SU-DHL-6 (cell line): Measurements from ENCODE around the gene RBMS3.

Experiments
- H2AFZ ChIP-seq: fragments of 200-600 bp; sonication (generic); 2 replicates; pipeline ENCODE4 v1.6.1; 2014; ENCODE audit warnings: low read depth, mild to moderate bottlenecking, moderate library complexity, mixed read lengths, antibody characterized with exemption, low read length; ENCODE audit not compliant: severe bottlenecking
- H3F3A ChIP-seq: fragments of 200-600 bp; shearing (Covaris generic); 2 replicates; pipeline ENCODE4 v1.6.0; 2016; ENCODE audit warnings: antibody characterized with exemption, mild to moderate bottlenecking; ENCODE audit not compliant: insufficient read depth
- H3K27ac ChIP-seq: fragments of 200-600 bp; sonication (generic); 2 replicates; pipeline ENCODE4 v1.5.1; 2016; ENCODE audit warnings: low read depth, mild to moderate bottlenecking, low read length, moderate library complexity, mixed read lengths
- H3K27me3 ChIP-seq: fragments of 200-600 bp; sonication (generic), shearing (Covaris generic); 2 replicates; pipeline ENCODE4 v1.6.0; 2014; ENCODE audit warnings: mild to moderate bottlenecking, low read length
- H3K36me3 ChIP-seq: fragments of 200-600 bp; sonication (generic); 2 replicates; pipeline ENCODE4 v1.6.1; 2014; ENCODE audit warnings: mild to moderate bottlenecking, low read length, mixed read lengths
- H3K4me2 ChIP-seq: fragments of 300-600, 200-600 bp; shearing (Covaris generic), sonication (generic); 2 replicates; pipeline ENCODE4 v1.6.0; 2014; ENCODE audit warnings: low read length, low read depth, mild to moderate bottlenecking; ENCODE audit not compliant: poor library complexity, severe bottlenecking
- H3K4me3 ChIP-seq: fragments of 200-600 bp; sonication (generic); 2 replicates; pipeline ENCODE4 v1.5.1; 2014; ENCODE audit warnings: antibody characterized with exemption, low read length, mild to moderate bottlenecking, mixed read lengths; ENCODE audit not compliant: insufficient read depth, poor library complexity, severe bottlenecking
- H3K79me2 ChIP-seq: fragments of 200-600 bp; sonication (generic); 2 replicates; pipeline ENCODE4 v1.6.1; 2014; ENCODE audit warnings: mild to moderate bottlenecking, low read length, moderate library complexity; ENCODE audit not compliant: insufficient read depth
- H3K9ac ChIP-seq: fragments of 200-600 bp; sonication (generic); 2 replicates; pipeline ENCODE4 v1.7.0; 2014; ENCODE audit warnings: mild to moderate bottlenecking, low read length
- H3K9me2 ChIP-seq: fragments of 200-600 bp; sonication (generic); replicated peaks from 2 replicates; pipeline ENCODE4 v1.6.1; 2014; ENCODE audit warnings: low read length; ENCODE audit not compliant: insufficient read depth
- H3K9me3 ChIP-seq: fragments of 200-600 bp; sonication (generic); 2 replicates; pipeline ENCODE4 v1.6.1; 2014; ENCODE audit warnings: low read length, mixed read lengths; ENCODE audit not compliant: insufficient read depth
- H4K20me1 ChIP-seq: fragments of 200-600 bp; sonication (generic); 2 replicates; pipeline ENCODE4 v1.6.1; 2014; ENCODE audit warnings: low read depth, mild to moderate bottlenecking, antibody characterized with exemption, low read length, moderate library complexity, mixed read lengths
- CTCF ChIP-seq: fragments of 200-600 bp; sonication (generic); IDR thresholded peaks from one replicate; pipeline ENCODE4 v1.5.1; 2017; ENCODE audit warnings: antibody characterized with exemption, mild to moderate bottlenecking, low read length, moderate library complexity; ENCODE audit not compliant: insufficient read depth, poor library complexity, severe bottlenecking
- EZH2phosphoT487 ChIP-seq: fragments of 200-600 bp; sonication (generic), shearing (Covaris generic); conservative IDR thresholded peaks from 2 replicates; pipeline ENCODE4 v1.6.1; 2018; ENCODE audit warnings: mild to moderate bottlenecking, antibody characterized with exemption, low read length, moderate library complexity, mixed read lengths

RBMS3 gene

GRCh38 chr3:29536016-29536758 lies 255.3 kb downstream of the RBMS3 start:
- H3K4me2 ChIP-seq: no peak overlapping the region
- no peaks in the 10 kb centered on the region for H3K9me3 ChIP-seq
- no peak overlapping the region for H3K4me3 ChIP-seq
- no peaks in the 10 kb centered on the region for H3K36me3 ChIP-seq
- H3K27ac ChIP-seq: no peak overlapping the region
- no peak for TF ChIP-seq CTCF
- TF ChIP-seq EZH2phosphoT487: no peak
- no peaks in the 10 kb centered on the region for H3K27me3 ChIP-seq
- no peak overlapping the region for H3K9ac ChIP-seq
- H3K9me2 ChIP-seq: no peaks in the 10 kb centered on the region
- no peaks in the 10 kb centered on the region for H3F3A ChIP-seq
- H4K20me1 ChIP-seq: no peaks in the 10 kb centered on the region
- no peaks in the 10 kb centered on the region for H3K79me2 ChIP-seq
- H2AFZ ChIP-seq: no peak overlapping the region

GRCh38 chr3:29537889-29538609 lies 257.2 kb downstream of the RBMS3 start:
- Histone ChIP-seq H3F3A (no peaks in the 10 kb centered on the region), H3K36me3 (no peaks in the 10 kb centered on the region), H3K27ac (no peak overlapping the region), H3K9me2 (no peaks in the 10 kb centered on the region), H3K4me3 (no peak overlapping the region), H3K4me2 (no peak overlapping the region), H2AFZ (no peak overlapping the region), H3K79me2 (no peaks in the 10 kb centered on the region), H3K9ac (no peak overlapping the region), H3K27me3 (no peaks in the 10 kb centered on the region), H4K20me1 (no peaks in the 10 kb centered on the region), H3K9me3 (no peaks in the 10 kb centered on the region)
- TF ChIP-seq CTCF (no peak), EZH2phosphoT487 (no peak)

- Histone ChIP-seq H3K9me3 (no peaks in the 10 kb centered on the region), H3K27ac (no peak overlapping the region), H3K4me2 (no peak overlapping the region), H3K9me2 (no peaks in the 10 kb centered on the region), H3K9ac (no peak overlapping the region), H3F3A (no peaks in the 10 kb centered on the region), H3K79me2 (no peaks in the 10 kb centered on the region), H3K4me3 (no peak overlapping the region), H3K36me3 (no peaks in the 10 kb centered on the region), H2AFZ (no peak overlapping the region), H3K27me3 (no peaks in the 10 kb centered on the region), H4K20me1 (no peaks in the 10 kb centered on the region)
- TF ChIP-seq CTCF (no peak), EZH2phosphoT487 (no peak)
These were observed 257.7 kb downstream of the RBMS3 start for GRCh38 chr3:29538610-29538958.
